ENCODE measurements around the gene FLOT2. TPM values are rescaled to one million over a fixed set of nuclear protein-coding genes. Genes with fewer than 3 reads are reported as not detected.

Gene FLOT2, protein sequence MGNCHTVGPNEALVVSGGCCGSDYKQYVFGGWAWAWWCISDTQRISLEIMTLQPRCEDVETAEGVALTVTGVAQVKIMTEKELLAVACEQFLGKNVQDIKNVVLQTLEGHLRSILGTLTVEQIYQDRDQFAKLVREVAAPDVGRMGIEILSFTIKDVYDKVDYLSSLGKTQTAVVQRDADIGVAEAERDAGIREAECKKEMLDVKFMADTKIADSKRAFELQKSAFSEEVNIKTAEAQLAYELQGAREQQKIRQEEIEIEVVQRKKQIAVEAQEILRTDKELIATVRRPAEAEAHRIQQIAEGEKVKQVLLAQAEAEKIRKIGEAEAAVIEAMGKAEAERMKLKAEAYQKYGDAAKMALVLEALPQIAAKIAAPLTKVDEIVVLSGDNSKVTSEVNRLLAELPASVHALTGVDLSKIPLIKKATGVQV
- total RNA-seq = 10 to 100 TPM; 79.7 to 85.1 TPM
- polyA plus RNA-seq (2013, experiment 1 of 2) = 144 TPM
- 146 TPM for polyA plus RNA-seq (2013, experiment 2 of 2)
- total RNA-seq = 9.5 to 217 (median 96.4) reads per million in 172 experiments

DNA sequence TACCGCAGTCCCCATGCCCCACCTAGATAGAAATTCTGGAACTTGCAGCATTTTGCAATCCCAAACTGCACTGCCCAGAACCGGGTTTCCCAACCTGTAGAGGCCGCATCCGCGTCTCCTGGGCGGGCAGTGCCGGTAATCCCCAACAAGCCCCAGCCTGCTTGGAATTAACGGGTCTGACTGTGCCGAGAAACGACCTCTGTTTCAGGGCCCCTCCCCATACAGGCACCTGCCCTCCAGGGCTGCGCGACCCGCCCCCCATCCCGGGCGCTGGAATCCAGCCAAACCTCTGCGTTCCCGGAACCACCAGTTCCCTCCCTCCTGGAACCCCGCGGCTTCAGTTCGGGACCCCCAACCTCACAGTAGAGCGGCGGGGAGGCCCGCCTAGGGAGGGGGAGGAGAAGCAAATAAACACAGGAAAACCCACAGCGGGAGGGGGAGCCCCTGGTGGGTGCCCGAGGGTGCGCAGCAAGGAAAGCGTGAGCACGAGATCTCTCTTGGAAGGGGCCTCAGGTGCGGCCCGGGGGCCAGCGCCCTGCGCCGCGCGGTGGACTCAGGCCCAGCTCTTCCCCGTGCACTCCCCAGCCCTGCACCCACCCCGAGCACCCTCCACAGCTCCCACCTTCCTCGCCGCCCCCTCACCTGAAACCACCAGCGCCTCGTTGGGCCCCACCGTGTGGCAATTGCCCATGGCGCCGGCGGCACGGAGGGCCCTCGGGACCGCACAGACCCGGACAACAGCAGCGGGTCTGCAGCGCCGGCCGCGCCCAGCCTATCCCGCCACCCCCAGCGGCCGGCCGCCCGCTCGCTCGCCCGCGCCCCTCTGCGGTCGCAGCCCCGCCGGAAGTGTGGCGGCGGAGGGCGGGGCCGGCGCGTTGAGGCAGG is at the start of gene FLOT2:
Gene FLOT2 (minus strand): TSS at position 850 of the 885 bp plus-strand sequence. CDS start 159 bp downstream, at position 691.
- no peaks in the 10 kb centered on the region for H3K27me3 Mint-ChIP-seq
- Histone ChIP-seq H3K9me3 (ENCODE audit: control insufficient read depth in 1 of 2, insufficient read depth in 1 of 2, low read length in 2 of 2) (no peaks in the 10 kb centered on the region), H3K27ac (ENCODE audit: low read depth in 1 of 2, low read length in 2 of 2) (peak within 1 kb of the TSS; percentile 86 to 87), H3K4me1 (ENCODE audit: insufficient read depth, low read length) (peaks cover 75% of the 10 kb centered on the region), H3K27me3 (ENCODE audit: control insufficient read depth in 1 of 2, insufficient read depth in 2 of 2, low read length in 2 of 2) (no peaks in the 10 kb centered on the region), H3K4me3 (ENCODE audit: low read length) (peak within 1 kb of the TSS; percentile 83), H3K36me3 (ENCODE audit: insufficient read depth, low read length) (peaks cover 14% of the 10 kb centered on the region)
- peaks cover 66% of the 10 kb centered on the region for H3K4me1 Mint-ChIP-seq (ENCODE audit: low read depth)
- H3K27ac Mint-ChIP-seq = peak within 1 kb of the TSS; percentile 95
- no peaks in the 10 kb centered on the region for H3K9me3 Mint-ChIP-seq
- peaks cover 44% of the 10 kb centered on the region for H3K36me3 Mint-ChIP-seq (ENCODE audit: low read depth)
- peak within 1 kb of the TSS; percentile 93 for H3K4me3 Mint-ChIP-seq
- ChIA-PET POLR2A (interaction anchor here (0.7 to 4.1 kb wide), 18 partner anchors 14 to 397 kb away, joined by 3 to 37 read pairs (median 8); partner anchors contain the start of genes ERAL1, FAM222B, NEK8 and NUFIP2), CTCF (interaction anchor here (0.7 to 3.3 kb wide), 8 partner anchors 10 to 170 kb away, joined by 3 to 11 read pairs (median 4); partner anchors contain the start of genes NEK8 and PHF12)
- intact Hi-C loops (cut with DNase I, micrococcal nuclease) = loop anchor here (2.0 kb wide), 3 partner anchors 40 to 168 kb away; partner anchors contain the start of gene NEK8 (in 1 of the 2)
- peak; percentile 50 to 83 (median 68) for DNase-seq
- TF ChIP-seq, protein P1, sequence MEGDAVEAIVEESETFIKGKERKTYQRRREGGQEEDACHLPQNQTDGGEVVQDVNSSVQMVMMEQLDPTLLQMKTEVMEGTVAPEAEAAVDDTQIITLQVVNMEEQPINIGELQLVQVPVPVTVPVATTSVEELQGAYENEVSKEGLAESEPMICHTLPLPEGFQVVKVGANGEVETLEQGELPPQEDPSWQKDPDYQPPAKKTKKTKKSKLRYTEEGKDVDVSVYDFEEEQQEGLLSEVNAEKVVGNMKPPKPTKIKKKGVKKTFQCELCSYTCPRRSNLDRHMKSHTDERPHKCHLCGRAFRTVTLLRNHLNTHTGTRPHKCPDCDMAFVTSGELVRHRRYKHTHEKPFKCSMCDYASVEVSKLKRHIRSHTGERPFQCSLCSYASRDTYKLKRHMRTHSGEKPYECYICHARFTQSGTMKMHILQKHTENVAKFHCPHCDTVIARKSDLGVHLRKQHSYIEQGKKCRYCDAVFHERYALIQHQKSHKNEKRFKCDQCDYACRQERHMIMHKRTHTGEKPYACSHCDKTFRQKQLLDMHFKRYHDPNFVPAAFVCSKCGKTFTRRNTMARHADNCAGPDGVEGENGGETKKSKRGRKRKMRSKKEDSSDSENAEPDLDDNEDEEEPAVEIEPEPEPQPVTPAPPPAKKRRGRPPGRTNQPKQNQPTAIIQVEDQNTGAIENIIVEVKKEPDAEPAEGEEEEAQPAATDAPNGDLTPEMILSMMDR (IDR thresholded peaks at IDR 0.05) = peak; percentile 60
- peak; percentile 79 for ATAC-seq (ENCODE audit: poor library complexity)

DNA sequence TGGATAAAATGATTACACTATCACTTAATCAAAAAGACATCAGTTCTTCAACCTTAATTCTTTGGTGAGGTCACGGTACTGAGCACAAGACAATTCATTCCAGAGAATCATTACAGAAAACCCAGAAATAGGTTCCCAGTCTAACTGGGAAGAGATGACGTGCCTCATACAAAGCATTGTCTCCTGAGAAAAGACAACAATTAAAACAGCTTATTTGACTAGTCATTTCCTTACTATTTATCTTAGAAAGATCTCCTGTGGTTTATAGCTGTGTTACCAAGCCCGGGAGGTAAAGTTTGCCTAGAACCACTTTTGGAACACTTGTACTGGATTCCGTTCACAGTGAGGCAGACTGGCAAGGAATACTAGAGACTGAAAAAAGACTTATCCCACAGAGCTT is 48.7 kb upstream of the FLOT2 start:
- H3K4me1 Mint-ChIP-seq (ENCODE audit: low read depth) = peaks cover 66% of the 10 kb centered on the region
- peaks cover 54% of the 10 kb centered on the region for H3K4me1 ChIP-seq (ENCODE audit: insufficient read depth, low read length)

More for the DNA sequence above, 48.7 kb upstream of the FLOT2 start:
- peak overlapping the region; percentile 85 for H3K27ac Mint-ChIP-seq
- POLR2A ChIA-PET = interaction anchor here (1.1 to 10.3 kb wide), 2 partner anchors 9 to 19 kb away, joined by 5 to 150 read pairs; no protein-coding TSS in a partner anchor
- CTCF ChIA-PET = interaction anchor here (0.6 to 1.9 kb wide), 4 partner anchors 17 to 219 kb away, joined by 3 to 4 read pairs (median 4); partner anchors contain the start of gene DHRS13
- peak overlapping the region; percentile 96 for H3K4me3 Mint-ChIP-seq
- intact Hi-C loops (cut with DNase I, micrococcal nuclease) = loop anchor here in 1 of 2 experiments (5.0 kb wide), 1 partner anchor 104 kb away; the partner anchor contains the start of gene FAM222B
- no peak for ATAC-seq (ENCODE audit: poor library complexity)
- no peaks in the 10 kb centered on the region for H3K9me3 ChIP-seq (ENCODE audit: control insufficient read depth in 1 of 2, insufficient read depth in 1 of 2, low read length in 2 of 2)
- H3K27me3 ChIP-seq (ENCODE audit: control insufficient read depth in 1 of 2, insufficient read depth in 2 of 2, low read length in 2 of 2) = no peaks in the 10 kb centered on the region
- peak overlapping the region in 1 of 2 donors; percentile 20 for H3K27ac ChIP-seq (ENCODE audit: low read depth in 1 of 2, low read length in 2 of 2)
- no peaks in the 10 kb centered on the region for H3K9me3 Mint-ChIP-seq
- H3K4me3 ChIP-seq (ENCODE audit: low read length) = no peak overlapping the region
- TF ChIP-seq, protein P1 (IDR thresholded peaks at IDR 0.05) = no peak
- H3K27me3 Mint-ChIP-seq = no peaks in the 10 kb centered on the region
- peaks cover 22% of the 10 kb centered on the region for H3K36me3 ChIP-seq (ENCODE audit: insufficient read depth, low read length)
- peaks cover 75% of the 10 kb centered on the region for H3K36me3 Mint-ChIP-seq (ENCODE audit: low read depth)
- DNase-seq = peak in 2 of 14 experiments; percentile 28 to 30

Measured in CD4-positive, alpha-beta T cell (primary cell).